Keratinocyte (primary cell): ENCODE results near the gene RAI2. TPM values are rescaled to one million over a fixed set of nuclear protein-coding genes. Genes with fewer than 3 reads are reported as not detected.

ENCODE experiments used
- DNase-seq: peaks from one replicate; pipeline ENCODE4 v3.0.0-alpha.2; 2011; ENCODE audit warnings: low read depth, missing footprints, low spot score
- FAIRE-seq: peaks from 2 replicates; lab custom pipeline; 2011; peaks lifted over from hg19 to GRCh38; lab: Jason Lieb, UNC
- H2AFZ ChIP-seq: 2 replicates; pipeline ENCODE4 v1.6.0; 2012; ENCODE audit warnings: low read length, control low read depth, inconsistent platforms; ENCODE audit not compliant: control insufficient read depth
- H3K27ac ChIP-seq: 2 replicates; pipeline ENCODE4 v1.5.1; 2011; ENCODE audit warnings: low read length; ENCODE audit not compliant: control insufficient read depth, insufficient read depth
- H3K27me3 ChIP-seq: 3 replicates; pipeline ENCODE4 v1.6.0; 2011; ENCODE audit warnings: low read length; ENCODE audit not compliant: control insufficient read depth, insufficient read depth; ENCODE audit errors: extremely low read depth
- H3K36me3 ChIP-seq, 2 experiments: 2 replicates in 1 of 2; 3 replicates in 1 of 2; pipeline ENCODE4 v1.5.1; 2011; ENCODE audit warnings: low read length in 2 of 2, mild to moderate bottlenecking in 1 of 2; ENCODE audit not compliant: control insufficient read depth in 2 of 2, insufficient read depth in 2 of 2; ENCODE audit errors: extremely low read depth in 1 of 2
- H3K4me1 ChIP-seq: 3 replicates; pipeline ENCODE4 v1.5.1; 2011; ENCODE audit warnings: low read length; ENCODE audit not compliant: control insufficient read depth, insufficient read depth; ENCODE audit errors: extremely low read depth
- H3K4me2 ChIP-seq: 3 replicates; pipeline ENCODE4 v1.6.0; 2011; ENCODE audit warnings: low read depth, low read length; ENCODE audit not compliant: control insufficient read depth, insufficient read depth; ENCODE audit errors: extremely low read depth
- H3K4me3 ChIP-seq, 3 experiments: fragments of 200-600 bp in 1 of 3; sonication (generic) in 1 of 3; 2 replicates in 2 of 3; 3 replicates in 1 of 3; pipeline ENCODE4 v1.5.1; 2011 to 2016; ENCODE audit warnings: low read length in 3 of 3, mild to moderate bottlenecking in 3 of 3, control low read depth in 2 of 3, inconsistent platforms in 1 of 3, low read depth in 1 of 3, mixed read lengths in 1 of 3, mixed run types in 1 of 3, moderate library complexity in 1 of 3; ENCODE audit not compliant: control insufficient read depth in 2 of 3, insufficient read depth in 2 of 3; ENCODE audit errors: extremely low read depth in 1 of 3
- H3K79me2 ChIP-seq: 2 replicates; pipeline ENCODE4 v1.6.0; 2012; ENCODE audit warnings: low read length; ENCODE audit not compliant: control insufficient read depth, insufficient read depth
- H3K9ac ChIP-seq: 3 replicates; pipeline ENCODE4 v1.6.0; 2011; ENCODE audit warnings: low read length; ENCODE audit not compliant: control insufficient read depth, insufficient read depth; ENCODE audit errors: extremely low read depth
- H3K9me1 ChIP-seq: 3 replicates; pipeline ENCODE4 v1.6.0; 2011; ENCODE audit warnings: low read length; ENCODE audit not compliant: control insufficient read depth, insufficient read depth; ENCODE audit errors: extremely low read depth
- H3K9me3 ChIP-seq: 2 replicates; pipeline ENCODE4 v1.5.1; 2012; ENCODE audit warnings: low read depth, low read length; ENCODE audit not compliant: control insufficient read depth
- H4K20me1 ChIP-seq: 3 replicates; pipeline ENCODE4 v1.6.0; 2011; ENCODE audit warnings: low read length; ENCODE audit not compliant: control insufficient read depth, insufficient read depth; ENCODE audit errors: extremely low read depth
- EZH2 ChIP-seq: IDR thresholded peaks from one replicate; pipeline ENCODE4 v1.6.1; 2012; ENCODE audit warnings: inconsistent platforms, mild to moderate bottlenecking, low read length, moderate library complexity
- dilution Hi-C: fragments of 300-500 bp; cut with MboI; formaldehyde crosslinking; loops from one replicate; pipeline ENCODE4 v1.7.0; 2020; ENCODE audit warnings: low sequenced_read_pairs; ENCODE audit not compliant: extremely low pct_ligation_motif_present
- polyA plus RNA-seq, 5 experiments: library from polyadenylated mRNA; depleted of rRNA in 3 of 5; stranded (reverse) in 3 of 5; stranded (forward) in 1 of 5; unstranded in 1 of 5; fragments of >200 nt; gene quantifications; 1 replicate in 1 of 5; 2 replicates in 3 of 5; 3 replicates in 1 of 5; pipeline versions ENCODE4 v1.2.1 to v1.2.3, GENCODE V29; 2011 to 2012; ENCODE audit warnings: missing spikeins in 2 of 5, low read depth in 1 of 5, low replicate concordance in 1 of 5
- TF ChIP-seq, protein P1 (sequence below), 3 experiments: IDR thresholded peaks in 1 of 3; conservative IDR thresholded peaks in 1 of 3; optimal IDR thresholded peaks in 1 of 3; 2 replicates in 2 of 3; 3 replicates in 1 of 3; pipeline versions ENCODE3 to v1.5.1; 2011; ENCODE audit warnings: low read length in 3 of 3, mild to moderate bottlenecking in 3 of 3, moderate library complexity in 2 of 3, control low read depth in 1 of 3, inconsistent platforms in 1 of 3; ENCODE audit not compliant: insufficient read depth in 2 of 3; ENCODE audit errors: extremely low read depth in 1 of 3

Gene RAI2
- polyA plus RNA-seq, 1 donor (not counting 4 experiments of a cell fraction or from before 2014, with no cell fraction given): not detected

- DNase-seq: no peak
- Histone ChIP-seq H3K27me3 (no peaks in the 10 kb centered on the region), H3K9me1 (no peaks in the 10 kb centered on the region), H3K9me3 (no peaks in the 10 kb centered on the region), H3K27ac (no peak overlapping the region), H3K4me1 (no peaks in the 10 kb centered on the region), H3K4me2 (no peak overlapping the region), H3K9ac (no peak overlapping the region), H2AFZ (no peak overlapping the region), H4K20me1 (no peaks in the 10 kb centered on the region), H3K79me2 (no peaks in the 10 kb centered on the region), H3K36me3 (no peaks in the 10 kb centered on the region), H3K4me3 (no peak overlapping the region)
- dilution Hi-C loops: no loop called here
- no peak for FAIRE-seq
- TF ChIP-seq EZH2: no peak
- TF ChIP-seq, protein P1, sequence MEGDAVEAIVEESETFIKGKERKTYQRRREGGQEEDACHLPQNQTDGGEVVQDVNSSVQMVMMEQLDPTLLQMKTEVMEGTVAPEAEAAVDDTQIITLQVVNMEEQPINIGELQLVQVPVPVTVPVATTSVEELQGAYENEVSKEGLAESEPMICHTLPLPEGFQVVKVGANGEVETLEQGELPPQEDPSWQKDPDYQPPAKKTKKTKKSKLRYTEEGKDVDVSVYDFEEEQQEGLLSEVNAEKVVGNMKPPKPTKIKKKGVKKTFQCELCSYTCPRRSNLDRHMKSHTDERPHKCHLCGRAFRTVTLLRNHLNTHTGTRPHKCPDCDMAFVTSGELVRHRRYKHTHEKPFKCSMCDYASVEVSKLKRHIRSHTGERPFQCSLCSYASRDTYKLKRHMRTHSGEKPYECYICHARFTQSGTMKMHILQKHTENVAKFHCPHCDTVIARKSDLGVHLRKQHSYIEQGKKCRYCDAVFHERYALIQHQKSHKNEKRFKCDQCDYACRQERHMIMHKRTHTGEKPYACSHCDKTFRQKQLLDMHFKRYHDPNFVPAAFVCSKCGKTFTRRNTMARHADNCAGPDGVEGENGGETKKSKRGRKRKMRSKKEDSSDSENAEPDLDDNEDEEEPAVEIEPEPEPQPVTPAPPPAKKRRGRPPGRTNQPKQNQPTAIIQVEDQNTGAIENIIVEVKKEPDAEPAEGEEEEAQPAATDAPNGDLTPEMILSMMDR (optimal IDR thresholded peaks at IDR 0.05 in 1 of 3, IDR thresholded peaks at IDR 0.05 in 1 of 3, conservative IDR thresholded peaks at IDR 0.05 in 1 of 3; ENCODE audit: extremely low read depth in 1 of 3, insufficient read depth in 2 of 3, low read length in 3 of 3): no peak
These were observed 101.1 kb downstream of the RAI2 start for GRCh38 chrX:17759990-17760389.

GRCh38 chrX:17758382-17758781 is 102.7 kb downstream of the RAI2 start:
- Histone ChIP-seq H3K9me3 (no peaks in the 10 kb centered on the region), H3K79me2 (no peaks in the 10 kb centered on the region), H3K4me1 (no peaks in the 10 kb centered on the region), H3K36me3 (no peaks in the 10 kb centered on the region), H3K27ac (no peak overlapping the region), H3K9me1 (no peaks in the 10 kb centered on the region), H3K27me3 (no peaks in the 10 kb centered on the region), H3K4me2 (no peak overlapping the region), H3K4me3 (no peak overlapping the region), H2AFZ (no peak overlapping the region), H4K20me1 (no peaks in the 10 kb centered on the region), H3K9ac (no peak overlapping the region)
- DNase-seq (no peak), FAIRE-seq (no peak)
- dilution Hi-C loops: no loop called here
- TF ChIP-seq EZH2: no peak
- TF ChIP-seq, protein P1 (optimal IDR thresholded peaks at IDR 0.05 in 1 of 3, IDR thresholded peaks at IDR 0.05 in 1 of 3, conservative IDR thresholded peaks at IDR 0.05 in 1 of 3; ENCODE audit: extremely low read depth in 1 of 3, insufficient read depth in 2 of 3, low read length in 3 of 3): no peak
